WTC11 (cell line): ENCODE data around the gene DHDDS. TPM values are rescaled to one million over a fixed set of nuclear protein-coding genes. Genes with fewer than 3 reads are reported as not detected.

Source experiments
- ATAC-seq: fragments of 200-7000 bp; cut with Tn5 transposase; 2 replicates; pipeline ENCODE4 v1.10.0; 2021; ENCODE audit warnings: mild to moderate bottlenecking, moderate library complexity
- CTCF ChIA-PET: fragments of 300-600 bp; sonication (Branson Sonifier 250); formaldehyde crosslinking; loops from one replicate; lab custom pipeline; 2021; ENCODE audit warnings: antibody characterized with exemption; lab: Charles Lee
- POLR2A ChIA-PET: fragments of 350-600 bp; sonication (Branson Sonifier 250); formaldehyde crosslinking; loops from one replicate; lab custom pipeline; 2021; ENCODE audit warnings: antibody characterized with exemption; lab: Charles Lee
- DNase-seq: peaks from one replicate; pipeline ENCODE4 v3.0.0; 2021; ENCODE audit warnings: low spot score
- H3K27ac Mint-ChIP-seq: 2 replicates; pipeline ENCODE4 v1.8.0; 2021; ENCODE audit warnings: mixed read lengths
- H3K27me3 Mint-ChIP-seq: 2 replicates; pipeline ENCODE4 v1.8.0; 2021; ENCODE audit warnings: low read depth, mild to moderate bottlenecking, moderate library complexity, mixed read lengths
- H3K36me3 Mint-ChIP-seq: 2 replicates; pipeline ENCODE4 v1.8.0; 2021; ENCODE audit warnings: mixed read lengths
- H3K4me1 Mint-ChIP-seq: 2 replicates; pipeline ENCODE4 v1.8.0; 2022; ENCODE audit warnings: mixed read lengths
- H3K4me3 Mint-ChIP-seq: 2 replicates; pipeline ENCODE4 v1.8.0; 2021; ENCODE audit warnings: mild to moderate bottlenecking, moderate library complexity, mixed read lengths
- H3K9me3 Mint-ChIP-seq: 2 replicates; pipeline ENCODE4 v1.8.0; 2021; ENCODE audit warnings: mixed read lengths
- ATF1 ChIP-seq: sonication (generic); formaldehyde crosslinking; IDR thresholded peaks from 2 replicates; pipeline ENCODE4 v1.8.1; 2023; ENCODE audit warnings: mild to moderate bottlenecking, moderate library complexity, missing genetic modification reagents
- ELF4 ChIP-seq: sonication (generic); formaldehyde crosslinking; IDR thresholded peaks from 2 replicates; pipeline ENCODE4 v1.8.1; 2022; ENCODE audit warnings: low read depth, mild to moderate bottlenecking, moderate library complexity, missing genetic modification reagents
- FOXJ3 ChIP-seq: sonication (generic); formaldehyde crosslinking; IDR thresholded peaks from 2 replicates; pipeline ENCODE4 v1.9.0; 2021; ENCODE audit warnings: missing genetic modification reagents, mild to moderate bottlenecking, borderline replicate concordance
- FOXK1 ChIP-seq: sonication (generic); formaldehyde crosslinking; IDR thresholded peaks from 2 replicates; pipeline ENCODE4 v1.8.0; 2022; ENCODE audit warnings: mild to moderate bottlenecking, moderate library complexity, missing genetic modification reagents
- GTF2I ChIP-seq: fragments of 250-450 bp; sonication (Bioruptor Pico); conservative IDR thresholded peaks from 2 replicates; pipeline ENCODE4 v1.4.0; 2021; ENCODE audit warnings: mild to moderate bottlenecking
- HMGA2 ChIP-seq: fragments of 250-450 bp; sonication (Bioruptor Pico); IDR thresholded peaks from 2 replicates; pipeline ENCODE4 v1.4.0; 2021; ENCODE audit warnings: mild to moderate bottlenecking, moderate library complexity
- IRF2 ChIP-seq: sonication (generic); formaldehyde crosslinking; IDR thresholded peaks from 2 replicates; pipeline ENCODE4 v1.8.0; 2022; ENCODE audit warnings: low read depth, missing genetic modification reagents, borderline replicate concordance
- KAT7 ChIP-seq: sonication (generic); formaldehyde crosslinking; IDR thresholded peaks from 2 replicates; pipeline ENCODE4 v1.8.1; 2023; ENCODE audit warnings: missing genetic modification reagents, mild to moderate bottlenecking, borderline replicate concordance
- MXD4 ChIP-seq: fragments of 250-450 bp; sonication (Bioruptor Pico); IDR thresholded peaks from 2 replicates; pipeline ENCODE4 v1.8.0; 2021; ENCODE audit warnings: mild to moderate bottlenecking, moderate library complexity, borderline replicate concordance
- SMAD3 ChIP-seq: sonication (generic); formaldehyde crosslinking; IDR thresholded peaks from 2 replicates; pipeline ENCODE4 v1.8.0; 2022; ENCODE audit warnings: missing genetic modification reagents, mild to moderate bottlenecking, borderline replicate concordance
- SMAD4 ChIP-seq: sonication (generic); formaldehyde crosslinking; IDR thresholded peaks from 2 replicates; pipeline ENCODE4 v1.8.0; 2022; ENCODE audit warnings: mild to moderate bottlenecking, missing genetic modification reagents
- SP1 ChIP-seq: sonication (generic); formaldehyde crosslinking; conservative IDR thresholded peaks from 2 replicates; pipeline ENCODE4 v1.8.1; 2022; ENCODE audit warnings: missing genetic modification reagents
- ZBTB21 ChIP-seq: sonication (generic); formaldehyde crosslinking; IDR thresholded peaks from 2 replicates; pipeline ENCODE4 v1.8.1; 2023; ENCODE audit warnings: mild to moderate bottlenecking, missing genetic modification reagents, borderline replicate concordance
- ZNF121 ChIP-seq: sonication (generic); formaldehyde crosslinking; IDR thresholded peaks from 2 replicates; pipeline ENCODE4 v1.8.0; 2023; ENCODE audit warnings: missing genetic modification reagents
- ZNF396 ChIP-seq: fragments of 250-450 bp; sonication (Bioruptor Pico); IDR thresholded peaks from 2 replicates; pipeline ENCODE4 v1.8.0; 2021; ENCODE audit warnings: mild to moderate bottlenecking, moderate library complexity, borderline replicate concordance
- total RNA-seq: library from RNA; stranded (reverse); gene quantifications from 3 replicates; pipeline ENCODE4 v1.2.3, GENCODE V29; 2021
- TF ChIP-seq, protein P1 (sequence below): sonication (generic); formaldehyde crosslinking; IDR thresholded peaks from 2 replicates; pipeline ENCODE4 v1.8.1; 2022; ENCODE audit warnings: low read depth, missing genetic modification reagents, borderline replicate concordance
- TF ChIP-seq, protein P2 (sequence below): sonication (generic); formaldehyde crosslinking; conservative IDR thresholded peaks from 2 replicates; pipeline ENCODE4 v1.8.1; 2022; ENCODE audit warnings: mild to moderate bottlenecking, missing genetic modification reagents
- TF ChIP-seq, protein P3 (sequence below): fragments of 250-450 bp; sonication (Bioruptor Pico); IDR thresholded peaks from 2 replicates; pipeline ENCODE4 v1.9.0; 2021; ENCODE audit warnings: mild to moderate bottlenecking
- TF ChIP-seq, protein P4 (sequence below): fragments of 250-450 bp; sonication (Bioruptor Pico); IDR thresholded peaks from 2 replicates; pipeline ENCODE4 v1.8.0; 2021; ENCODE audit warnings: mild to moderate bottlenecking
- TF ChIP-seq, protein P5 (sequence below): fragments of 250-450 bp; sonication (Bioruptor Pico); IDR thresholded peaks from 2 replicates; pipeline ENCODE4 v1.9.0; 2021; ENCODE audit warnings: moderate library complexity, mild to moderate bottlenecking, inconsistent platforms, borderline replicate concordance
- TF ChIP-seq, protein P6 (sequence below): sonication (generic); formaldehyde crosslinking; IDR thresholded peaks from 2 replicates; pipeline ENCODE4 v1.8.0; 2022; ENCODE audit warnings: missing genetic modification reagents
- TF ChIP-seq, protein P7 (sequence below): sonication (generic); formaldehyde crosslinking; IDR thresholded peaks from 2 replicates; pipeline ENCODE4 v1.8.1; 2023; ENCODE audit warnings: mild to moderate bottlenecking, missing genetic modification reagents
- TF ChIP-seq, protein P8 (sequence below): fragments of 200-600 bp; IDR thresholded peaks from 2 replicates; pipeline ENCODE4 v1.8.0; 2022; ENCODE audit warnings: antibody characterized with exemption

Gene DHDDS
- total RNA-seq, 1 experiment from 2014 or later, result 55.4 TPM

DNA sequence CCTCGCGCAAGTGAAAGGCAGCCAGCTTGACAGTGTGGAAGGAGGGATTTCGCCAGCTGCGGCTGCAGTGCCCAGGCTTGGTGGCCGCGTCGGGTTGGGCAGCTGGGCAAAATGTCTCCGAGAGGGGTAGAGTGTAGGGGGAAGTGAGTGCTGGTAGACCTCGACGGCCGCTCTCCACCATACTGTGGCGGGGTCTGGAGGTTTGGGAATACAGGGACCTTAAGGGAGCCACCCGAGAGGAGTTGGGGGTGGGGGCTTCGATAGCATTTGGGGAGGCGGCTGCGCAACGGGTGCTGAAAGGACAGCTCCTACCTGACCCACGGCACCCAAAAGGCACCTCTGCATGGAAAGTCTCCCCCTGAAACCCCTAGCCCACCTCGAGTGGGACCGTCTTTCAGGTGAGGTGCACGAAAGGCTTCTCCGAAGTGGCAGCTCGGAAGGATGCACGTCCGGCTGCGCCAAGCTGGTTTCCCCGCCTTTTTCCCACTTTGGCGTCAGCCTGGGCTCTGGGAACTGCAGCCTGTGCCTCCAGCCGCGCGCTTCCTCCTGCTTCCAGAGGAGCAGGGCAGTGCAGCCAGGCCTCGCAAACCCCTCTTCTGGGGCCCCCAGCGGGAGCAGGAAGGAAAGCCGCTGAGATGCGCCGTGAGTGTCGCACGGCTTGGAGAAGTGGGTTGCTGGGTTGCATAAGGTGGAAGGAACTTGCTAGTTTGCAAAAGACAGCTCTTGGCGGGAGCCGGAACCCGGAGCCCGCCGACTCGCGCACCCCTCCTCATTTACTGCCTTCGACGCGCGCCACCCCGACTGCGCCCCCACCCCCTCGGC is 39.6 kb downstream of the DHDDS start (continued):
- TF ChIP-seq, protein P1, sequence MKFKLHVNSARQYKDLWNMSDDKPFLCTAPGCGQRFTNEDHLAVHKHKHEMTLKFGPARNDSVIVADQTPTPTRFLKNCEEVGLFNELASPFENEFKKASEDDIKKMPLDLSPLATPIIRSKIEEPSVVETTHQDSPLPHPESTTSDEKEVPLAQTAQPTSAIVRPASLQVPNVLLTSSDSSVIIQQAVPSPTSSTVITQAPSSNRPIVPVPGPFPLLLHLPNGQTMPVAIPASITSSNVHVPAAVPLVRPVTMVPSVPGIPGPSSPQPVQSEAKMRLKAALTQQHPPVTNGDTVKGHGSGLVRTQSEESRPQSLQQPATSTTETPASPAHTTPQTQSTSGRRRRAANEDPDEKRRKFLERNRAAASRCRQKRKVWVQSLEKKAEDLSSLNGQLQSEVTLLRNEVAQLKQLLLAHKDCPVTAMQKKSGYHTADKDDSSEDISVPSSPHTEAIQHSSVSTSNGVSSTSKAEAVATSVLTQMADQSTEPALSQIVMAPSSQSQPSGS, result no peak
- TF ChIP-seq, protein P2, sequence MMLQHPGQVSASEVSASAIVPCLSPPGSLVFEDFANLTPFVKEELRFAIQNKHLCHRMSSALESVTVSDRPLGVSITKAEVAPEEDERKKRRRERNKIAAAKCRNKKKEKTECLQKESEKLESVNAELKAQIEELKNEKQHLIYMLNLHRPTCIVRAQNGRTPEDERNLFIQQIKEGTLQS, result no peak
- TF ChIP-seq SMAD4 (CRISPR knock-in tag), result peak; percentile 83; the same call in 1 of the 2 replicates
- no peak for TF ChIP-seq ZNF396 (CRISPR knock-in tag)
- 0 out of 2 replicates have a peak, but pooled peaks have one; percentile 32 for TF ChIP-seq SP1 (CRISPR knock-in tag)

DNA sequence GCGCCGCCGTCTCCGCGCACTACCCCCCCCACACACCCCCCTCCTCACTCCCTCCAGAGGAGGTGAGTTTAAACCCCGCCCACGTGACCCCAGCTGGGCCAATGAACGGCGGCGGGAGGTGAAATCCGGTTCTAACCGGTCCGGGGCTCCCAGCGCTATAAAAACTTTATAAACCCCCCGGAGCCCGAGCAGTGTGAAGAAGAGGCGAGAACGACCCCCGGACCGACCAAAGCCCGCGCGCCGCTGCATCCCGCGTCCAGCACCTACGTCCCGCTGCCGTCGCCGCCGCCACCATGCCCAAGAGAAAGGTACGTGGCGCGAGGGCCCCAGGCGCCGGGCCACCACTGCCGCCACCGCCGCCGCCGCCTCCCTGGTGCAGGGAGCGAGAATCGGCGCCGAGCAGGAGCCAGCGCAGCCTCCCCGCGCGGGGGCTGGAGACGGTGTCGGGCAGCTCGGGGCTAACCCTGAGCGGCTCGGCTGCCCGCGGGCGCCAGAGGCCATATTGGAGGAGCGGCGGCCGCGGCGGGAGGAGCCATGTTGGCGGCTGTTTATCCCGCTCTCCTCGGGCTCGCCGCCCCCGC is 40.3 kb downstream of the DHDDS start, which contains the start of gene HMGN2:
TSS of gene HMGN2 (plus strand) at position 121 of the 581 bp plus-strand sequence. CDS start at position 294, 173 bp downstream.
- no peaks in the 10 kb centered on the region; the same call in 1 of the 2 replicates for H3K27me3 Mint-ChIP-seq
- ChIA-PET CTCF (interaction anchor here (0.5 to 3.8 kb wide), 10 partner anchors 10 to 436 kb away, joined by 3 to 33 read pairs (median 6); partner anchors contain the start of gene RPS6KA1), POLR2A (interaction anchor here (0.6 to 3.8 kb wide), 8 partner anchors 28 to 598 kb away, joined by 3 to 22 read pairs (median 4); partner anchors contain the start of genes DHDDS, LIN28A and SH3BGRL3)
- no peaks in the 10 kb centered on the region for H3K9me3 Mint-ChIP-seq
- peak; percentile 92 for DNase-seq
- H3K36me3 Mint-ChIP-seq, result peaks cover 52% of the 10 kb centered on the region
- ATAC-seq, result peak; percentile 40
- H3K4me3 Mint-ChIP-seq, result peak within 1 kb of the TSS; percentile 89
- H3K27ac Mint-ChIP-seq, result peak within 1 kb of the TSS; percentile 86
- H3K4me1 Mint-ChIP-seq, result peaks cover 31% of the 10 kb centered on the region
- TF ChIP-seq, protein P3, sequence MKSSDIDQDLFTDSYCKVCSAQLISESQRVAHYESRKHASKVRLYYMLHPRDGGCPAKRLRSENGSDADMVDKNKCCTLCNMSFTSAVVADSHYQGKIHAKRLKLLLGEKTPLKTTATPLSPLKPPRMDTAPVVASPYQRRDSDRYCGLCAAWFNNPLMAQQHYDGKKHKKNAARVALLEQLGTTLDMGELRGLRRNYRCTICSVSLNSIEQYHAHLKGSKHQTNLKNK (CRISPR knock-in tag), result peak; percentile 74; the same call in 1 of the 2 replicates
- TF ChIP-seq MXD4 (CRISPR knock-in tag) (no peak), FOXJ3 (CRISPR knock-in tag) (no peak), SP1 (CRISPR knock-in tag) (no peak; the same call in 1 of the 2 replicates), FOXK1 (no peak), ATF1 (CRISPR knock-in tag) (no peak), SMAD3 (CRISPR knock-in tag) (no peak), GTF2I (CRISPR knock-in tag) (no peak), ZNF121 (CRISPR knock-in tag) (0 out of 2 replicates have a peak, but pooled peaks have one; percentile 8), KAT7 (CRISPR knock-in tag) (no peak), HMGA2 (no peak), SMAD4 (CRISPR knock-in tag) (no peak), ZBTB21 (no peak), ELF4 (CRISPR knock-in tag) (no peak), IRF2 (peak; percentile 23; the same call in 1 of the 2 replicates)
- TF ChIP-seq, protein P4, sequence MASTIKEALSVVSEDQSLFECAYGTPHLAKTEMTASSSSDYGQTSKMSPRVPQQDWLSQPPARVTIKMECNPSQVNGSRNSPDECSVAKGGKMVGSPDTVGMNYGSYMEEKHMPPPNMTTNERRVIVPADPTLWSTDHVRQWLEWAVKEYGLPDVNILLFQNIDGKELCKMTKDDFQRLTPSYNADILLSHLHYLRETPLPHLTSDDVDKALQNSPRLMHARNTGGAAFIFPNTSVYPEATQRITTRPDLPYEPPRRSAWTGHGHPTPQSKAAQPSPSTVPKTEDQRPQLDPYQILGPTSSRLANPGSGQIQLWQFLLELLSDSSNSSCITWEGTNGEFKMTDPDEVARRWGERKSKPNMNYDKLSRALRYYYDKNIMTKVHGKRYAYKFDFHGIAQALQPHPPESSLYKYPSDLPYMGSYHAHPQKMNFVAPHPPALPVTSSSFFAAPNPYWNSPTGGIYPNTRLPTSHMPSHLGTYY (CRISPR knock-in tag), result 0 out of 2 replicates have a peak, but pooled peaks have one; percentile 43
- TF ChIP-seq, protein P5, sequence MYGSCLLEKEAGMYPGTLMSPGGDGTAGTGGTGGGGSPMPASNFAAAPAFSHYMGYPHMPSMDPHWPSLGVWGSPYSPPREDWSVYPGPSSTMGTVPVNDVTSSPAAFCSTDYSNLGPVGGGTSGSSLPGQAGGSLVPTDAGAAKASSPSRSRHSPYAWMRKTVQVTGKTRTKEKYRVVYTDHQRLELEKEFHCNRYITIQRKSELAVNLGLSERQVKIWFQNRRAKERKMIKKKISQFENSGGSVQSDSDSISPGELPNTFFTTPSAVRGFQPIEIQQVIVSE, result no peak
- TF ChIP-seq, protein P6, sequence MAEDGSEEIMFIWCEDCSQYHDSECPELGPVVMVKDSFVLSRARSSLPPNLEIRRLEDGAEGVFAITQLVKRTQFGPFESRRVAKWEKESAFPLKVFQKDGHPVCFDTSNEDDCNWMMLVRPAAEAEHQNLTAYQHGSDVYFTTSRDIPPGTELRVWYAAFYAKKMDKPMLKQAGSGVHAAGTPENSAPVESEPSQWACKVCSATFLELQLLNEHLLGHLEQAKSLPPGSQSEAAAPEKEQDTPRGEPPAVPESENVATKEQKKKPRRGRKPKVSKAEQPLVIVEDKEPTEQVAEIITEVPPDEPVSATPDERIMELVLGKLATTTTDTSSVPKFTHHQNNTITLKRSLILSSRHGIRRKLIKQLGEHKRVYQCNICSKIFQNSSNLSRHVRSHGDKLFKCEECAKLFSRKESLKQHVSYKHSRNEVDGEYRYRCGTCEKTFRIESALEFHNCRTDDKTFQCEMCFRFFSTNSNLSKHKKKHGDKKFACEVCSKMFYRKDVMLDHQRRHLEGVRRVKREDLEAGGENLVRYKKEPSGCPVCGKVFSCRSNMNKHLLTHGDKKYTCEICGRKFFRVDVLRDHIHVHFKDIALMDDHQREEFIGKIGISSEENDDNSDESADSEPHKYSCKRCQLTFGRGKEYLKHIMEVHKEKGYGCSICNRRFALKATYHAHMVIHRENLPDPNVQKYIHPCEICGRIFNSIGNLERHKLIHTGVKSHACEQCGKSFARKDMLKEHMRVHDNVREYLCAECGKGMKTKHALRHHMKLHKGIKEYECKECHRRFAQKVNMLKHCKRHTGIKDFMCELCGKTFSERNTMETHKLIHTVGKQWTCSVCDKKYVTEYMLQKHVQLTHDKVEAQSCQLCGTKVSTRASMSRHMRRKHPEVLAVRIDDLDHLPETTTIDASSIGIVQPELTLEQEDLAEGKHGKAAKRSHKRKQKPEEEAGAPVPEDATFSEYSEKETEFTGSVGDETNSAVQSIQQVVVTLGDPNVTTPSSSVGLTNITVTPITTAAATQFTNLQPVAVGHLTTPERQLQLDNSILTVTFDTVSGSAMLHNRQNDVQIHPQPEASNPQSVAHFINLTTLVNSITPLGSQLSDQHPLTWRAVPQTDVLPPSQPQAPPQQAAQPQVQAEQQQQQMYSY (CRISPR knock-in tag), result no peak
- TF ChIP-seq, protein P7, sequence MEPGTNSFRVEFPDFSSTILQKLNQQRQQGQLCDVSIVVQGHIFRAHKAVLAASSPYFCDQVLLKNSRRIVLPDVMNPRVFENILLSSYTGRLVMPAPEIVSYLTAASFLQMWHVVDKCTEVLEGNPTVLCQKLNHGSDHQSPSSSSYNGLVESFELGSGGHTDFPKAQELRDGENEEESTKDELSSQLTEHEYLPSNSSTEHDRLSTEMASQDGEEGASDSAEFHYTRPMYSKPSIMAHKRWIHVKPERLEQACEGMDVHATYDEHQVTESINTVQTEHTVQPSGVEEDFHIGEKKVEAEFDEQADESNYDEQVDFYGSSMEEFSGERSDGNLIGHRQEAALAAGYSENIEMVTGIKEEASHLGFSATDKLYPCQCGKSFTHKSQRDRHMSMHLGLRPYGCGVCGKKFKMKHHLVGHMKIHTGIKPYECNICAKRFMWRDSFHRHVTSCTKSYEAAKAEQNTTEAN (CRISPR knock-in tag), result no peak
- TF ChIP-seq, protein P8, sequence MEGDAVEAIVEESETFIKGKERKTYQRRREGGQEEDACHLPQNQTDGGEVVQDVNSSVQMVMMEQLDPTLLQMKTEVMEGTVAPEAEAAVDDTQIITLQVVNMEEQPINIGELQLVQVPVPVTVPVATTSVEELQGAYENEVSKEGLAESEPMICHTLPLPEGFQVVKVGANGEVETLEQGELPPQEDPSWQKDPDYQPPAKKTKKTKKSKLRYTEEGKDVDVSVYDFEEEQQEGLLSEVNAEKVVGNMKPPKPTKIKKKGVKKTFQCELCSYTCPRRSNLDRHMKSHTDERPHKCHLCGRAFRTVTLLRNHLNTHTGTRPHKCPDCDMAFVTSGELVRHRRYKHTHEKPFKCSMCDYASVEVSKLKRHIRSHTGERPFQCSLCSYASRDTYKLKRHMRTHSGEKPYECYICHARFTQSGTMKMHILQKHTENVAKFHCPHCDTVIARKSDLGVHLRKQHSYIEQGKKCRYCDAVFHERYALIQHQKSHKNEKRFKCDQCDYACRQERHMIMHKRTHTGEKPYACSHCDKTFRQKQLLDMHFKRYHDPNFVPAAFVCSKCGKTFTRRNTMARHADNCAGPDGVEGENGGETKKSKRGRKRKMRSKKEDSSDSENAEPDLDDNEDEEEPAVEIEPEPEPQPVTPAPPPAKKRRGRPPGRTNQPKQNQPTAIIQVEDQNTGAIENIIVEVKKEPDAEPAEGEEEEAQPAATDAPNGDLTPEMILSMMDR, result no peak
